ENCODE results near the gene PLA2G6.

Gene PLA2G6

GRCh38 chr22:38213319-38213989 lies 31.8 kb upstream of the PLA2G6 start:
- ChIA-PET CTCF (interaction anchor here (1.0 kb wide), 1 partner anchor 10 kb away, joined by 4 read pairs; no protein-coding TSS in a partner anchor), POLR2A (no interaction called here)

GRCh38 chr22:38212442-38212841 lies 30.8 kb upstream of the PLA2G6 start:
- H3K27me3 ChIP-seq (replicated peaks in 2 of 5; ENCODE audit: control insufficient read depth in 4 of 5, insufficient read depth in 5 of 5, low read length in 4 of 5): no peaks in the 10 kb centered on the region
- peaks cover 0 to 7% (median 3%) of the 10 kb centered on the region in 4 experiments for H3K4me1 ChIP-seq (ENCODE audit: control extremely low read depth in 1 of 4, control insufficient read depth in 4 of 4, insufficient read depth in 4 of 4, low read length in 3 of 4)
- POLR2A ChIA-PET: no interaction called here
- CTCF ChIA-PET: interaction anchor here (1.0 kb wide), 2 partner anchors 9 to 160 kb away, joined by 3 to 4 read pairs; no protein-coding TSS in a partner anchor
- no peak overlapping the region for H3K27ac ChIP-seq (ENCODE audit: insufficient read depth in 1 of 2, low read depth in 1 of 2, low read length in 2 of 2, poor library complexity in 1 of 2, severe bottlenecking in 2 of 2)
- no peak for DNase-seq
- WGBS (ENCODE audit: insufficient coverage): 100% methylated on average over 1 of the region's 2 CpGs
- H3K9me3 ChIP-seq (ENCODE audit: control extremely low read depth in 1 of 5, control insufficient read depth in 4 of 5, insufficient read depth in 2 of 5, low read depth in 1 of 5, low read length in 4 of 5): no peaks in the 10 kb centered on the region
- peaks cover 0 to 17% (median 2%) of the 10 kb centered on the region in 4 experiments for H3K36me3 ChIP-seq (ENCODE audit: control insufficient read depth in 4 of 4, insufficient read depth in 4 of 4, low read length in 3 of 4)
- H3K4me3 ChIP-seq (ENCODE audit: control insufficient read depth in 1 of 7, extremely low read depth in 1 of 7, insufficient read depth in 4 of 7, low read depth in 2 of 7, low read length in 6 of 7): no peak overlapping the region

More at GRCh38 chr22:38213319-38213989, 31.8 kb upstream of the PLA2G6 start:
- no peak overlapping the region for H3K4me3 ChIP-seq (ENCODE audit: control insufficient read depth in 1 of 7, extremely low read depth in 1 of 7, insufficient read depth in 4 of 7, low read depth in 2 of 7, low read length in 6 of 7)
- peaks cover 0 to 11% (median 3%) of the 10 kb centered on the region in 4 experiments for H3K4me1 ChIP-seq (ENCODE audit: control extremely low read depth in 1 of 4, control insufficient read depth in 4 of 4, insufficient read depth in 4 of 4, low read length in 3 of 4)
- DNase-seq: no peak
- H3K36me3 ChIP-seq (ENCODE audit: control insufficient read depth in 4 of 4, insufficient read depth in 4 of 4, low read length in 3 of 4): peaks cover 0 to 17% (median 2%) of the 10 kb centered on the region in 4 experiments
- WGBS (ENCODE audit: insufficient coverage): 85% methylated on average over 4 of the region's 6 CpGs
- no peaks in the 10 kb centered on the region for H3K9me3 ChIP-seq (ENCODE audit: control extremely low read depth in 1 of 5, control insufficient read depth in 4 of 5, insufficient read depth in 2 of 5, low read depth in 1 of 5, low read length in 4 of 5)
- H3K27ac ChIP-seq (ENCODE audit: insufficient read depth in 1 of 2, low read depth in 1 of 2, low read length in 2 of 2, poor library complexity in 1 of 2, severe bottlenecking in 2 of 2): no peak overlapping the region
- no peaks in the 10 kb centered on the region for H3K27me3 ChIP-seq (replicated peaks in 2 of 5; ENCODE audit: control insufficient read depth in 4 of 5, insufficient read depth in 5 of 5, low read length in 4 of 5)

GRCh38 chr22:38211556-38211955 lies 29.9 kb upstream of the PLA2G6 start:
- CTCF ChIA-PET: no interaction called here
- no peak overlapping the region for H3K4me3 ChIP-seq (ENCODE audit: control insufficient read depth in 1 of 7, extremely low read depth in 1 of 7, insufficient read depth in 4 of 7, low read depth in 2 of 7, low read length in 6 of 7)
- no peak overlapping the region for H3K27ac ChIP-seq (ENCODE audit: insufficient read depth in 1 of 2, low read depth in 1 of 2, low read length in 2 of 2, poor library complexity in 1 of 2, severe bottlenecking in 2 of 2)
- no peaks in the 10 kb centered on the region for H3K27me3 ChIP-seq (replicated peaks in 2 of 5; ENCODE audit: control insufficient read depth in 4 of 5, insufficient read depth in 5 of 5, low read length in 4 of 5)
- DNase-seq: no peak
- POLR2A ChIA-PET: no interaction called here
- WGBS (ENCODE audit: insufficient coverage): 100% methylated on average over 4 of the region's 7 CpGs
- H3K9me3 ChIP-seq (ENCODE audit: control extremely low read depth in 1 of 5, control insufficient read depth in 4 of 5, insufficient read depth in 2 of 5, low read depth in 1 of 5, low read length in 4 of 5): no peaks in the 10 kb centered on the region
- H3K4me1 ChIP-seq (ENCODE audit: control extremely low read depth in 1 of 4, control insufficient read depth in 4 of 4, insufficient read depth in 4 of 4, low read length in 3 of 4): peaks cover 0 to 7% (median 3%) of the 10 kb centered on the region in 4 experiments
- peaks cover 0 to 17% (median 2%) of the 10 kb centered on the region in 4 experiments for H3K36me3 ChIP-seq (ENCODE audit: control insufficient read depth in 4 of 4, insufficient read depth in 4 of 4, low read length in 3 of 4)

- CTCF ChIA-PET: interaction anchor here (0.7 to 1.6 kb wide), 3 partner anchors 8 to 156 kb away, joined by 3 to 4 read pairs (median 3); no protein-coding TSS in a partner anchor
- Histone ChIP-seq H3K4me3 (ENCODE audit: control insufficient read depth in 1 of 7, extremely low read depth in 1 of 7, insufficient read depth in 4 of 7, low read depth in 2 of 7, low read length in 6 of 7) (no peak overlapping the region), H3K36me3 (ENCODE audit: control insufficient read depth in 4 of 4, insufficient read depth in 4 of 4, low read length in 3 of 4) (peaks cover 0 to 2% (median 0%) of the 10 kb centered on the region in 4 experiments), H3K27me3 (replicated peaks in 2 of 5; ENCODE audit: control insufficient read depth in 4 of 5, insufficient read depth in 5 of 5, low read length in 4 of 5) (no peaks in the 10 kb centered on the region), H3K27ac (ENCODE audit: insufficient read depth in 1 of 2, low read depth in 1 of 2, low read length in 2 of 2, poor library complexity in 1 of 2, severe bottlenecking in 2 of 2) (no peak overlapping the region), H3K9me3 (ENCODE audit: control extremely low read depth in 1 of 5, control insufficient read depth in 4 of 5, insufficient read depth in 2 of 5, low read depth in 1 of 5, low read length in 4 of 5) (no peaks in the 10 kb centered on the region), H3K4me1 (ENCODE audit: control extremely low read depth in 1 of 4, control insufficient read depth in 4 of 4, insufficient read depth in 4 of 4, low read length in 3 of 4) (peaks cover 2 to 23% (median 17%) of the 10 kb centered on the region in 4 experiments)
- WGBS (ENCODE audit: insufficient coverage): 92% methylated on average over 4 of the region's 6 CpGs
- DNase-seq: no peak
- POLR2A ChIA-PET: interaction anchor here (0.5 kb wide), 1 partner anchor 82 kb away, joined by 4 read pairs; no protein-coding TSS in a partner anchor
These were observed 26.9 kb upstream of the PLA2G6 start for GRCh38 chr22:38208551-38208968.

GRCh38 chr22:38207898-38208432 lies 26.3 kb upstream of the PLA2G6 start:
- Histone ChIP-seq H3K4me1 (ENCODE audit: control extremely low read depth in 1 of 4, control insufficient read depth in 4 of 4, insufficient read depth in 4 of 4, low read length in 3 of 4) (peaks cover 2 to 28% (median 23%) of the 10 kb centered on the region in 4 experiments), H3K27ac (ENCODE audit: insufficient read depth in 1 of 2, low read depth in 1 of 2, low read length in 2 of 2, poor library complexity in 1 of 2, severe bottlenecking in 2 of 2) (no peak overlapping the region), H3K27me3 (replicated peaks in 2 of 5; ENCODE audit: control insufficient read depth in 4 of 5, insufficient read depth in 5 of 5, low read length in 4 of 5) (no peaks in the 10 kb centered on the region), H3K9me3 (ENCODE audit: control extremely low read depth in 1 of 5, control insufficient read depth in 4 of 5, insufficient read depth in 2 of 5, low read depth in 1 of 5, low read length in 4 of 5) (no peaks in the 10 kb centered on the region), H3K36me3 (ENCODE audit: control insufficient read depth in 4 of 4, insufficient read depth in 4 of 4, low read length in 3 of 4) (peaks cover 0 to 2% (median 0%) of the 10 kb centered on the region in 4 experiments), H3K4me3 (ENCODE audit: control insufficient read depth in 1 of 7, extremely low read depth in 1 of 7, insufficient read depth in 4 of 7, low read depth in 2 of 7, low read length in 6 of 7) (no peak overlapping the region)
- ChIA-PET CTCF (interaction anchor here (0.7 to 1.8 kb wide), 4 partner anchors 9 to 155 kb away, joined by 3 to 5 read pairs (median 4); no protein-coding TSS in a partner anchor), POLR2A (interaction anchor here (0.5 to 0.9 kb wide), 3 partner anchors 36 to 83 kb away, joined by 4 to 6 read pairs (median 4); no protein-coding TSS in a partner anchor)
- DNase-seq: no peak
- WGBS (ENCODE audit: insufficient coverage): 100% methylated on average over 7 of the region's 7 CpGs

- POLR2A ChIA-PET: interaction anchor here (0.7 to 1.5 kb wide), 3 partner anchors 22 to 52 kb away, joined by 3 read pairs; no protein-coding TSS in a partner anchor
These were observed 23.9 kb upstream of the PLA2G6 start for GRCh38 chr22:38205261-38206128.

More at GRCh38 chr22:38205261-38206128, 23.9 kb upstream of the PLA2G6 start:
- peaks cover 0 to 2% (median 0%) of the 10 kb centered on the region in 4 experiments for H3K36me3 ChIP-seq (ENCODE audit: control insufficient read depth in 4 of 4, insufficient read depth in 4 of 4, low read length in 3 of 4)
- CTCF ChIA-PET: interaction anchor here (0.8 kb wide), 1 partner anchor 29 kb away, joined by 3 read pairs; no protein-coding TSS in a partner anchor
- no peaks in the 10 kb centered on the region for H3K9me3 ChIP-seq (ENCODE audit: control extremely low read depth in 1 of 5, control insufficient read depth in 4 of 5, insufficient read depth in 2 of 5, low read depth in 1 of 5, low read length in 4 of 5)
- no peaks in the 10 kb centered on the region for H3K27me3 ChIP-seq (replicated peaks in 2 of 5; ENCODE audit: control insufficient read depth in 4 of 5, insufficient read depth in 5 of 5, low read length in 4 of 5)
- H3K4me3 ChIP-seq (ENCODE audit: control insufficient read depth in 1 of 7, extremely low read depth in 1 of 7, insufficient read depth in 4 of 7, low read depth in 2 of 7, low read length in 6 of 7): no peak overlapping the region
- H3K4me1 ChIP-seq (ENCODE audit: control extremely low read depth in 1 of 4, control insufficient read depth in 4 of 4, insufficient read depth in 4 of 4, low read length in 3 of 4): peaks cover 2 to 37% (median 35%) of the 10 kb centered on the region in 4 experiments
- no peak overlapping the region for H3K27ac ChIP-seq (ENCODE audit: insufficient read depth in 1 of 2, low read depth in 1 of 2, low read length in 2 of 2, poor library complexity in 1 of 2, severe bottlenecking in 2 of 2)
- WGBS (ENCODE audit: insufficient coverage): 99% methylated on average over 11 of the region's 15 CpGs
- DNase-seq: no peak
